CD4-positive, CD25-positive, alpha-beta regulatory T cell (primary cell): ENCODE results near the gene METTL24. TPM values are rescaled to one million over a fixed set of nuclear protein-coding genes. Genes with fewer than 3 reads are reported as not detected.
"Not testable (repeated sequence)": the region's sequence is repeated elsewhere in the genome, so short reads cannot be mapped to it uniquely, and the experiment has no call there.

ENCODE experiments used
- ATAC-seq, 2 donors: fragments of 150-1000 bp; cut with Tn5 transposase; one replicate each; pipeline ENCODE4 v1.10.0; 2021; ENCODE audit warnings: low read depth in 2 of 2, moderate number of reproducible peaks in 2 of 2, moderate library complexity in 1 of 2
- DNase-seq, 3 donors: peaks; one replicate each; pipeline versions ENCODE4 v3.0.0 to v3.0.0-alpha.2; 2012 to 2022; ENCODE audit warnings: mixed read lengths in 1 of 3
- H3K27ac ChIP-seq: one replicate; pipeline ENCODE4 v1.7.0; 2013; ENCODE audit warnings: mild to moderate bottlenecking, low read length; ENCODE audit not compliant: insufficient read depth, poor library complexity, severe bottlenecking
- H3K27me3 ChIP-seq: one replicate; pipeline ENCODE4 v1.7.0; 2013; ENCODE audit warnings: low read length; ENCODE audit not compliant: control insufficient read depth, insufficient read depth
- H3K36me3 ChIP-seq: one replicate; pipeline ENCODE4 v1.7.0; 2013; ENCODE audit warnings: mild to moderate bottlenecking, low read length, moderate library complexity; ENCODE audit not compliant: control insufficient read depth, insufficient read depth
- H3K4me1 ChIP-seq: 2 replicates; pipeline ENCODE4 v1.7.0; 2013; ENCODE audit warnings: mild to moderate bottlenecking, low read length; ENCODE audit not compliant: insufficient read depth, control insufficient read depth, poor library complexity, severe bottlenecking
- H3K4me3 ChIP-seq: one replicate; pipeline ENCODE4 v1.7.0; 2013; ENCODE audit warnings: low read depth, mild to moderate bottlenecking, low read length, moderate library complexity
- H3K9me3 ChIP-seq, 2 experiments: 1 replicate in 1 of 2; 2 replicates in 1 of 2; pipeline ENCODE4 v1.7.0; 2013; ENCODE audit warnings: low read length in 2 of 2, mild to moderate bottlenecking in 1 of 2, moderate library complexity in 1 of 2; ENCODE audit not compliant: control insufficient read depth in 2 of 2
- H3K27ac Mint-ChIP-seq, 3 donors: one replicate each; pipeline ENCODE4 v1.8.0; 2020 to 2022; ENCODE audit warnings: mild to moderate bottlenecking in 3 of 3, mixed read lengths in 3 of 3, moderate library complexity in 2 of 3
- H3K27me3 Mint-ChIP-seq: one replicate; pipeline ENCODE4 v1.8.0; 2022; ENCODE audit warnings: mild to moderate bottlenecking, mixed read lengths
- H3K36me3 Mint-ChIP-seq: one replicate; pipeline ENCODE4 v1.8.0; 2020; ENCODE audit warnings: mixed read lengths
- H3K4me1 Mint-ChIP-seq, 4 donors: one replicate each; pipeline ENCODE4 v1.8.0; 2020 to 2022; ENCODE audit warnings: mixed read lengths in 4 of 4, mild to moderate bottlenecking in 1 of 4
- H3K4me3 Mint-ChIP-seq, 4 donors: one replicate each; pipeline ENCODE4 v1.8.0; 2020 to 2022; ENCODE audit warnings: mild to moderate bottlenecking in 4 of 4, mixed read lengths in 4 of 4, moderate library complexity in 3 of 4
- H3K9me3 Mint-ChIP-seq, 7 donors: one replicate each; pipeline ENCODE4 v1.8.0; 2020 to 2022; ENCODE audit warnings: mixed read lengths in 7 of 7, mild to moderate bottlenecking in 3 of 7, moderate library complexity in 2 of 7
- polyA plus RNA-seq, 4 donors: library from polyadenylated mRNA; unstranded; fragments of 300-500 nt; fragmentation: Illumina TruSeq; gene quantifications; one replicate each; pipeline ENCODE4 v1.2.3, GENCODE V29; 2021
- total RNA-seq: library from RNA; stranded (reverse); gene quantifications from one replicate; pipeline ENCODE4 v1.2.3, GENCODE V29; 2022

The METTL24 gene
- total and polyA plus RNA-seq, 5 donors from 2014 or later, result not detected

DNA sequence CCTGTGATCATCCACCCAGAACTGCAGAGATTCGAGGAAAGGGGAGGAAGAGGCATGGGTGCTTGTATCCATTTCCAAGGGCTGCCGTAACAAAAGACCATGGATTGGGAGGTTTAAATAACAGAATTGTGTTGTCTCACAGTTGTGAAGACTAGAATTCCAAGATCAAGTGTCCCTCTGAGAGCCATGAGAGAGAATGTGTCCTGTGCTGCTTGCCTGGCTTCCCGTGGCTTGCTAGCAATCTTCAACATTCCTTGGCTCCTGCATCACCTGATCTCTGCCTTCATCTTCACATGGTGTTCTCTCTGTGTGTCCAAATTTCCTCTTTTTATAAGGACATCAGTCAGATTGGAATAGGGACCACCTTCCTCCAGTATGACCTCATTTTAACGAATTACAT, 108.1 kb downstream of the METTL24 start:
- ATAC-seq (no peak), DNase-seq (no peak)
- no peak overlapping the region for H3K27ac ChIP-seq
- Mint-ChIP-seq H3K4me3 (no peak overlapping the region), H3K36me3 (peaks cover 5% of the 10 kb centered on the region), H3K4me1 (no peaks in the 10 kb centered on the region), H3K9me3 (peaks cover 0 to 9% (median 3%) of the 10 kb centered on the region in 7 donors), H3K27ac (no peak overlapping the region), H3K27me3 (no peaks in the 10 kb centered on the region)
- H3K4me1 ChIP-seq, result no peaks in the 10 kb centered on the region
- no peaks in the 10 kb centered on the region for H3K9me3 ChIP-seq
- H3K4me3 ChIP-seq, result no peak overlapping the region
- H3K27me3 ChIP-seq, result no peaks in the 10 kb centered on the region
- H3K36me3 ChIP-seq, result no peaks in the 10 kb centered on the region

DNA sequence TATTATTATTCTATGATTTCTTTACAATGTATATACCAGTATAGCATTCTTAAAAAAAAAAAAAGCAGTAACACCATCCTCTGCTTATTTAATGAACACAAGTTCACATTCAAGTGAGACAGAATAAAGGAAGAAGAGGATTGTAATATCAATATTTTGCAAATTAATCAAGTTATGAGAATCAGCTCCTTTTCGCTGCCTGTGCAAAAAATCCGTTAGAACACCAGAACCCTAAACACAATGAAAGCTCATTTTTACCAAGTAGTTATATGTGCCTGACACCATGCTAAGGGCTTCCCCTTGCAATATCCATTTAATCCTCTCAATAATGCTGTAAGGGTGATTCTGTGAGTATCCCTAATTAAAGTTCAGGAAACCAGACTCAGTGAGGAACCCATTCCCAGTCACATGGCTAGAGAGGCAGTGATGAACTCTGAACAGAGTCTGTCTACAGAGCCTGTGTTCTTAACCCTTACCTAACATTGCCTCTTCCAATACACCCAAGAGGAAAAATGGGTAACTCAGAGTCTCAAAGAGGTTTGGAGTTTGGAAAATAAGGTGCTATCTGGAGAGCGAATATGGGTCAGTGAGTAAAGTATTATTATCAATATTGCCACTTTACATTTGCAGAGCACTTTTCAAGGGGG, 111.1 kb downstream of the METTL24 start:
- peaks cover 5% of the 10 kb centered on the region for H3K36me3 Mint-ChIP-seq
- no peaks in the 10 kb centered on the region for H3K4me1 Mint-ChIP-seq
- no peak for DNase-seq
- H3K27ac Mint-ChIP-seq, result no peak overlapping the region
- H3K27me3 Mint-ChIP-seq, result no peaks in the 10 kb centered on the region
- Histone ChIP-seq H3K27ac (no peak overlapping the region), H3K4me3 (no peak overlapping the region), H3K27me3 (no peaks in the 10 kb centered on the region), H3K4me1 (no peaks in the 10 kb centered on the region), H3K36me3 (no peaks in the 10 kb centered on the region), H3K9me3 (no peaks in the 10 kb centered on the region)
- no peak overlapping the region for H3K4me3 Mint-ChIP-seq
- H3K9me3 Mint-ChIP-seq, result peaks cover 0 to 5% (median 0%) of the 10 kb centered on the region in 7 donors
- no peak for ATAC-seq

DNA sequence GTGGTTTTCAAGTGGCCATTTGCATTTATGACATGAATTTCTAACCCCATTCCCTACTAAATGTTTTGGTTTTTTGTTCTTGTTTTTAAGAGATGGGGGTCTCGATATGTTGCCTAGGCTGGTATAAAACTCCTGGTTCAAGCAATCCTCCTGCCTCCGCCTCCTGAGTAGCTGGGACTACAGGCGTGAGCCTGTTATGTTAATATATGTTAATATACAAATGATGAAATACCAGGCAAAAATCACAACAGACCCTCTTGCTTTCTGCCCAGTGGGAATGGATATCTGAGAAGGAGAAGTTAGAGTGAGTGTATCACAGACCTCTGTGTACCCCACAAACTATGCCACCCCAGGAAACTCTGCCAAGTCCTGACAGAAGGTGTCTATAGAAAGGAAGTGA, 111.8 kb downstream of the METTL24 start:
- no peak for ATAC-seq
- Mint-ChIP-seq H3K36me3 (peaks cover 5% of the 10 kb centered on the region), H3K27ac (no peak overlapping the region), H3K27me3 (no peaks in the 10 kb centered on the region), H3K4me1 (no peaks in the 10 kb centered on the region), H3K9me3 (peaks cover 0 to 2% (median 0%) of the 10 kb centered on the region in 7 donors), H3K4me3 (no peak overlapping the region)
- no peak for DNase-seq
- no peaks in the 10 kb centered on the region for H3K27me3 ChIP-seq
- no peaks in the 10 kb centered on the region for H3K36me3 ChIP-seq
- no peaks in the 10 kb centered on the region for H3K4me1 ChIP-seq
- H3K4me3 ChIP-seq, result no peak overlapping the region
- H3K9me3 ChIP-seq, result no peaks in the 10 kb centered on the region
- H3K27ac ChIP-seq, result no peak overlapping the region

DNA sequence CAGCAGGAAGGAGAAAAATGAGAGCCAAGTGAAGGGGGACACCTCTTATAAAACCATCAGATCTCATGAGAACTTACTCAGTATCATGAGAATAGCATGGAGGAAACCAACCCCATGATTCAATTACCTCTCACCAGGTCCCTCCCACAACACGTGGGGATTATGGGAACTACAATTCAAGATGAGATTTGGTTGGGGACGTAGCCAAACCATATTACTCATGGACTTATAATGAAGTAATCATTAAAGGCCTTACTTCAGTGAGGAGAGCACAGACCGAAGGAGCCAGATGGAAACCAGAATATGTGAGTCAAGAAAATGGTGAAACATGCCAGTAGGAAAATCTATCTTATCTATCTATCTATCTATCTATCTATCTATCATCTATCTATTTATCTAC, 113.5 kb downstream of the METTL24 start:
- not testable (repeated sequence) for H3K27ac Mint-ChIP-seq, H3K36me3 Mint-ChIP-seq, H3K4me1 Mint-ChIP-seq, H3K4me3 Mint-ChIP-seq, ATAC-seq, DNase-seq, H3K9me3 ChIP-seq, H3K27me3 ChIP-seq, H3K27me3 Mint-ChIP-seq, H3K36me3 ChIP-seq, H3K4me3 ChIP-seq, H3K9me3 Mint-ChIP-seq, H3K4me1 ChIP-seq, H3K27ac ChIP-seq

DNA sequence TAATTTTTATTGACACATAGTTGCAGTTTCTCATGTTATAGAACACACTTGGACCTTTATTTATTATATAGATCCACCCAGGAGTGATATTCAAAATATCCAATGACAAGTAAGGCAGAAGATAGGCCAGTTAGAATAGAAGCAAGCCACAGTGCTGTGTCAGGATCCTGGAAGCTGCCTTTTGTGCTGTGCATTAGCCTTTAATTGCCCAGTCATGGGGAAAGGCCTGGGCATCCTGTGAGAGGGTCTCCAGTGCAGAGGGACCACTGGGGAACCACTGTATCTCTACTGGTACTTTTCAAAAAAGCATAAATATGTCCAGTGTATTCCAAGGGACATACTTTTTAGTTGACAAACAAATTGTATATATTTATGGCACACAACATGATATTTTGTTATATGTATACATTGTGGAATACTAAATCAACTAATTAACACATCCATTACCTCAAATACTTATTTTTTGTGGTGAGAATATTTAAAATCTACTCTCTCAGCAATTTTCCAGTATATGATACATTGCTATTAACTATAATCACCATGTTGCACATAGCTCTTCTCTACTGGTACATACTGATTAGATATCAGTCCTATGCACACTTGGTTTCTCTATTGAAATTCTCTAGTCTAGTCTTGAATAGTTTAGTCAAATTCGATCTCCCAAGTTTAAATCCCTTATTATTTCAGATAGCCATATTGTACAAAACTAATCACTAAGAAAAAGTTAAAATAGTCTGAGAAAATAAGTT, 118.4 kb downstream of the METTL24 start:
- DNase-seq (no peak), ATAC-seq (no peak)
- no peaks in the 10 kb centered on the region for H3K36me3 ChIP-seq
- no peak overlapping the region for H3K4me3 Mint-ChIP-seq
- peaks cover 0 to 1% (median 0%) of the 10 kb centered on the region in 4 donors for H3K4me1 Mint-ChIP-seq
- H3K4me1 ChIP-seq, result no peaks in the 10 kb centered on the region
- peaks cover 19% of the 10 kb centered on the region for H3K36me3 Mint-ChIP-seq
- H3K27ac Mint-ChIP-seq, result no peak overlapping the region
- peaks cover 0 to 2% (median 0%) of the 10 kb centered on the region in 7 donors for H3K9me3 Mint-ChIP-seq
- H3K4me3 ChIP-seq, result no peak overlapping the region
- no peaks in the 10 kb centered on the region for H3K27me3 Mint-ChIP-seq
- H3K27ac ChIP-seq, result no peak overlapping the region
- no peaks in the 10 kb centered on the region for H3K9me3 ChIP-seq
- no peaks in the 10 kb centered on the region for H3K27me3 ChIP-seq

DNA sequence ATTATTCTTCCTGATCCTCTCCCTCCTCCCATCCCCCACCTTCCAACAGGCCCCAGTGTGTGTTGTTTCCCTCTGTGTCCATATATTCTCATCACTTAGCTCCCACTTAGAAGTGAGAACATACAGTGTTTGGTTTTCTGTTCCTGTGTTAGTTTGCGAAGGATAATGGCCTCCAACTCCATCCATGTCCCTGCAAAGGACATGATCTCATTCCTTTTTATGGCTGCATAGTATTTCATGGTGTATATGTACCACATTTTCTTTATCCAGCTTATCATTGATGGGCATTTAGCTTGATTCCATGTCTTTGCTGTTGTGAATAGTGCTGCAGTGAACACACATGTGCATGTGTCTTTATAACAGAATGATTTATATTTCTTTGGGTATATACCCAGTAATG, 122.1 kb downstream of the METTL24 start:
- DNase-seq, ATAC-seq, H3K9me3 ChIP-seq, H3K27ac ChIP-seq, H3K27me3 ChIP-seq, H3K36me3 ChIP-seq, H3K27me3 Mint-ChIP-seq, H3K4me3 ChIP-seq, H3K4me1 ChIP-seq, H3K9me3 Mint-ChIP-seq: not testable (repeated sequence)
- H3K27ac Mint-ChIP-seq, result peak overlapping the region in 1 of 3 donors; percentile 36
- H3K4me1 Mint-ChIP-seq, result peaks cover 0 to 14% (median 6%) of the 10 kb centered on the region in 4 donors
- peak overlapping the region in 1 of 4 donors; percentile 59 for H3K4me3 Mint-ChIP-seq
- peaks cover 28% of the 10 kb centered on the region for H3K36me3 Mint-ChIP-seq

DNA sequence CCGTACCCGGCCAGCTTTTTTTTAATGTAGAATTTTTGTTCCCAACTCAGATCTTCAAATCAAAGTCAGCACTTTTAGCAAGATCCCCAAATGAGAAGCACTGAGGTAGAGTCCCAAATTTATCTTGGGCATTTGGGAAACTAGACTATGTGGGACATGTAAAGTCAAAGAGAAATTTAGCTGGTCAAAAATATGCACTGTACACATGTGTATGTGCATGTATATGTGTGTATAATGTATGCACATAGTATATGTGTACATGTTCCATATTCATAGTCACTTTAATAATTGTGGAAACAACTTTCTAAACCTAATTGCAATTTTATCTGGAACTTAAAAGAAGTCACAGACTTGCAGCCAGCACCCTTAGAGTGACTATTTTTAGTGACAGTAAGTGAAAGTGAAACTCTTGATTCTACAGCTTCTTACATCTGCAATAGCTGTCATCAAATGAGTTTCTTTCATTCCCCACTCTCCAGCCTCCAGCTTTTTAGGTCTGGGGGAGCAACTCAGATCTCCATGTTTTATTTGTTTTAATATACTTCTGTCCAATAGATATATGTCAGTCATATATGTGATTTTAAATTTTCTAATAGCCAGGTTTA, 124.3 kb downstream of the METTL24 start:
- ATAC-seq, result peak in 1 of 2 donors; percentile 74
- H3K9me3 Mint-ChIP-seq, result peaks cover 0 to 2% (median 0%) of the 10 kb centered on the region in 7 donors
- no peaks in the 10 kb centered on the region for H3K27me3 ChIP-seq
- DNase-seq, result peak in 2 of 3 donors; percentile 5 to 73
- H3K4me3 Mint-ChIP-seq, result no peak overlapping the region
- peaks cover 7% of the 10 kb centered on the region for H3K4me1 ChIP-seq
- no peak overlapping the region for H3K27ac ChIP-seq
- H3K27me3 Mint-ChIP-seq, result no peaks in the 10 kb centered on the region
- no peak overlapping the region for H3K27ac Mint-ChIP-seq
- peak overlapping the region; percentile 23 for H3K4me3 ChIP-seq
- H3K36me3 Mint-ChIP-seq, result peaks cover 36% of the 10 kb centered on the region
- peaks cover 11% of the 10 kb centered on the region for H3K36me3 ChIP-seq
- peaks cover 0 to 14% (median 6%) of the 10 kb centered on the region in 4 donors for H3K4me1 Mint-ChIP-seq
- no peaks in the 10 kb centered on the region for H3K9me3 ChIP-seq
